Upper lobe of left lung (tissue), 4 donors: ENCODE measurements around the gene EXTL1.

Experiments
- POLR2A ChIP-seq, 4 donors: fragments of 450-650 bp; IDR thresholded peaks; one replicate each; pipeline ENCODE4 v1.5.1; 2016 to 2017; ENCODE audit warnings: antibody characterized with exemption in 4 of 4, mild to moderate bottlenecking in 2 of 4
- TF ChIP-seq, protein P1 (sequence below), 6 experiments: fragments of 450-650 bp in 4 of 6; fragments of 200-600 bp in 2 of 6; sonication (generic) in 2 of 6; IDR thresholded peaks; one replicate each; pipeline ENCODE4 v1.5.1; 2016 to 2019; ENCODE audit warnings: antibody characterized with exemption in 6 of 6

DNA sequence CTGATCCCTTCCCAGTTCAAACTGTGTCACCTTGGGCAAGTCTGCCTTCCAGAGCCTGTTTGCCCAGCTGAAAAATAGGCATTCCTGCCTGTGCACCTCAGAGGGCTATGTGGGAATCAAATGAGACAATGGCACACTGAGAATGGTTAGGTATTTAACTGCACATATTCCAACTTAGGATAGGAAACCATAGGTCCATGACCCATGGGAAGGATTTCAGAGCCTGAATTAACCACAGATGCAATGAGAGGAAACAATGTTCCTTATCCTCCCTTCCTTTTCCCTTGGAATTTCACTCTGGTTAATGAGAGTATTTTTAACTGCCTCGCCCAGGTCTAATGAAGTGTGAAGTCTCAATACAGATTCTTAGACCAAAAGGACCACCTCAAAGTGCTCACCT is 36.4 kb upstream of the EXTL1 start:
- TF ChIP-seq, protein P1, sequence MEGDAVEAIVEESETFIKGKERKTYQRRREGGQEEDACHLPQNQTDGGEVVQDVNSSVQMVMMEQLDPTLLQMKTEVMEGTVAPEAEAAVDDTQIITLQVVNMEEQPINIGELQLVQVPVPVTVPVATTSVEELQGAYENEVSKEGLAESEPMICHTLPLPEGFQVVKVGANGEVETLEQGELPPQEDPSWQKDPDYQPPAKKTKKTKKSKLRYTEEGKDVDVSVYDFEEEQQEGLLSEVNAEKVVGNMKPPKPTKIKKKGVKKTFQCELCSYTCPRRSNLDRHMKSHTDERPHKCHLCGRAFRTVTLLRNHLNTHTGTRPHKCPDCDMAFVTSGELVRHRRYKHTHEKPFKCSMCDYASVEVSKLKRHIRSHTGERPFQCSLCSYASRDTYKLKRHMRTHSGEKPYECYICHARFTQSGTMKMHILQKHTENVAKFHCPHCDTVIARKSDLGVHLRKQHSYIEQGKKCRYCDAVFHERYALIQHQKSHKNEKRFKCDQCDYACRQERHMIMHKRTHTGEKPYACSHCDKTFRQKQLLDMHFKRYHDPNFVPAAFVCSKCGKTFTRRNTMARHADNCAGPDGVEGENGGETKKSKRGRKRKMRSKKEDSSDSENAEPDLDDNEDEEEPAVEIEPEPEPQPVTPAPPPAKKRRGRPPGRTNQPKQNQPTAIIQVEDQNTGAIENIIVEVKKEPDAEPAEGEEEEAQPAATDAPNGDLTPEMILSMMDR (IDR thresholded peaks at IDR 0.05), result no peak
- TF ChIP-seq POLR2A (IDR thresholded peaks at IDR 0.05), result no peak
